ENCODE results near the gene CTNND2.
"Not testable (repeated sequence)": the region's sequence is repeated elsewhere in the genome, so short reads cannot be mapped to it uniquely, and the experiment has no call there.

Gene CTNND2

GRCh38 chr5:11873587-11873986 lies 30.7 kb downstream of the CTNND2 start:
- Histone ChIP-seq H3K79me2 (ENCODE audit: control insufficient read depth, insufficient read depth, low read length, unreplicated experiment) (no peaks in the 10 kb centered on the region), H2AFZ (ENCODE audit: low read length, unreplicated experiment) (no peak overlapping the region), H3K27me3 (ENCODE audit: insufficient read depth, low read length) (no peaks in the 10 kb centered on the region), H3K27ac (ENCODE audit: low read depth, low read length) (no peak overlapping the region), H3K4me1 (ENCODE audit: control insufficient read depth, insufficient read depth, low read length, unreplicated experiment) (no peaks in the 10 kb centered on the region), H3K36me3 (ENCODE audit: insufficient read depth, low read length) (no peaks in the 10 kb centered on the region; the same call in 1 of the 2 replicates), H3K4me3 (ENCODE audit: low read depth, low read length) (no peak overlapping the region)

- Histone ChIP-seq H3K27ac (ENCODE audit: low read depth, low read length) (no peak overlapping the region), H3K36me3 (ENCODE audit: insufficient read depth, low read length) (no peaks in the 10 kb centered on the region), H3K79me2 (ENCODE audit: control insufficient read depth, insufficient read depth, low read length, unreplicated experiment) (no peaks in the 10 kb centered on the region), H3K4me3 (ENCODE audit: low read depth, low read length) (no peak overlapping the region), H2AFZ (ENCODE audit: low read length, unreplicated experiment) (no peak overlapping the region), H3K27me3 (ENCODE audit: insufficient read depth, low read length) (no peaks in the 10 kb centered on the region), H3K4me1 (ENCODE audit: control insufficient read depth, insufficient read depth, low read length, unreplicated experiment) (no peaks in the 10 kb centered on the region)
These were observed 35.0 kb downstream of the CTNND2 start for GRCh38 chr5:11869203-11869602.

DNA sequence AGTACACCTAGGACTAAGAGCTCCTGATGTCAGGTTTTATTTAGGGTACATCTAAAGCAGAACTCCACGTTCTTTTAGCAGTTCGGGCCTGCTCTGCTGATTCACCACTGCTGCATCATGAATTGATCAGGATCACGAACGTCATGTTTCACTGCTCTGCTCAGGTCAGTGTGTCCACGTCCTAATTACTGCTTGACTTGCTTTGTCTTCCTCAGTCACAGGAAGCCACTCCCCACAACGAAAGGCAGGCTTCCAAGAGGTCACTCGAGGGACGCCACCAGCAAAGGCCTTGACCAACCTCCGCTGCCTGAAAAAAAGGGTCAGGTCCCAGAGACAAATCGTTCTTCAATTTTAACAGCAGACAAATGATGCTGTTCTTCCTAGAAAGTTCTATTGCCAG lies 40.3 kb downstream of the CTNND2 start:
- H3K27me3 ChIP-seq (ENCODE audit: insufficient read depth, low read length), result no peaks in the 10 kb centered on the region

GRCh38 chr5:11857391-11857790 lies 46.9 kb downstream of the CTNND2 start:
- Histone ChIP-seq H3K27ac (ENCODE audit: low read depth, low read length) (no peak overlapping the region), H3K79me2 (ENCODE audit: control insufficient read depth, insufficient read depth, low read length, unreplicated experiment) (no peaks in the 10 kb centered on the region), H3K4me3 (ENCODE audit: low read depth, low read length) (no peak overlapping the region), H3K36me3 (ENCODE audit: insufficient read depth, low read length) (no peaks in the 10 kb centered on the region), H3K4me1 (ENCODE audit: control insufficient read depth, insufficient read depth, low read length, unreplicated experiment) (no peaks in the 10 kb centered on the region), H3K27me3 (ENCODE audit: insufficient read depth, low read length) (no peaks in the 10 kb centered on the region), H2AFZ (ENCODE audit: low read length, unreplicated experiment) (no peak overlapping the region)

More for the DNA sequence above, 40.3 kb downstream of the CTNND2 start:
- no peak overlapping the region for H2AFZ ChIP-seq (ENCODE audit: low read length, unreplicated experiment)
- H3K4me3 ChIP-seq (ENCODE audit: low read depth, low read length), result no peak overlapping the region
- H3K36me3 ChIP-seq (ENCODE audit: insufficient read depth, low read length), result no peaks in the 10 kb centered on the region
- no peak overlapping the region for H3K27ac ChIP-seq (ENCODE audit: low read depth, low read length)
- no peaks in the 10 kb centered on the region for H3K79me2 ChIP-seq (ENCODE audit: control insufficient read depth, insufficient read depth, low read length, unreplicated experiment)
- H3K4me1 ChIP-seq (ENCODE audit: control insufficient read depth, insufficient read depth, low read length, unreplicated experiment), result no peaks in the 10 kb centered on the region

GRCh38 chr5:11854936-11855335 lies 49.3 kb downstream of the CTNND2 start:
- no peaks in the 10 kb centered on the region for H3K4me1 ChIP-seq (ENCODE audit: control insufficient read depth, insufficient read depth, low read length, unreplicated experiment)
- no peak overlapping the region for H3K27ac ChIP-seq (ENCODE audit: low read depth, low read length)
- H2AFZ ChIP-seq (ENCODE audit: low read length, unreplicated experiment), result no peak overlapping the region
- no peaks in the 10 kb centered on the region for H3K36me3 ChIP-seq (ENCODE audit: insufficient read depth, low read length)
- H3K79me2 ChIP-seq (ENCODE audit: control insufficient read depth, insufficient read depth, low read length, unreplicated experiment), result no peaks in the 10 kb centered on the region
- H3K4me3 ChIP-seq (ENCODE audit: low read depth, low read length), result no peak overlapping the region
- no peaks in the 10 kb centered on the region for H3K27me3 ChIP-seq (ENCODE audit: insufficient read depth, low read length)

- Histone ChIP-seq H3K4me3 (ENCODE audit: low read depth, low read length) (no peak overlapping the region), H2AFZ (ENCODE audit: low read length, unreplicated experiment) (no peak overlapping the region), H3K27me3 (ENCODE audit: insufficient read depth, low read length) (no peaks in the 10 kb centered on the region), H3K27ac (ENCODE audit: low read depth, low read length) (no peak overlapping the region), H3K4me1 (ENCODE audit: control insufficient read depth, insufficient read depth, low read length, unreplicated experiment) (no peaks in the 10 kb centered on the region), H3K79me2 (ENCODE audit: control insufficient read depth, insufficient read depth, low read length, unreplicated experiment) (no peaks in the 10 kb centered on the region), H3K36me3 (ENCODE audit: insufficient read depth, low read length) (no peaks in the 10 kb centered on the region)
These were observed 50.5 kb downstream of the CTNND2 start for GRCh38 chr5:11853796-11854195.

GRCh38 chr5:11853140-11853539 lies 51.1 kb downstream of the CTNND2 start:
- H2AFZ ChIP-seq (ENCODE audit: low read length, unreplicated experiment), result no peak overlapping the region
- no peak overlapping the region for H3K4me3 ChIP-seq (ENCODE audit: low read depth, low read length)
- H3K79me2 ChIP-seq (ENCODE audit: control insufficient read depth, insufficient read depth, low read length, unreplicated experiment), result no peaks in the 10 kb centered on the region
- H3K36me3 ChIP-seq (ENCODE audit: insufficient read depth, low read length), result no peaks in the 10 kb centered on the region
- no peaks in the 10 kb centered on the region for H3K4me1 ChIP-seq (ENCODE audit: control insufficient read depth, insufficient read depth, low read length, unreplicated experiment)
- H3K27ac ChIP-seq (ENCODE audit: low read depth, low read length), result no peak overlapping the region
- no peaks in the 10 kb centered on the region for H3K27me3 ChIP-seq (ENCODE audit: insufficient read depth, low read length)

DNA sequence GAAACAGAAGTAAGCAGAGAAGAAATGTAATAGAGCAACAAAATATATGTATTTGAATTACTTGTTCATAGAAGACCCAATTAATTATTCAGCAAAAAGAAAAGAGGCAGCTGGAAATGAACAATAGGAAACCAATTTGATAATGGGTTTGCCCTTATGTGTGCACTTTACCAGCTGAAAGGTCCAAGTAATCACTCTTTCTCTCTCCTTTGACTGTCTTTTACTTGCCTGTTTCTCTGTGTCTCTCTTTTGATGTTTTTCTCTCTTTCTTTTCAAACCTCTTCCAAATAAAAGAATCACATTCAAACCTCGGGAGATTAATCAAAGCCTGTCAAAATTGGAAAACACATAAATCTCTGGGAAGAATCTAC lies 51.5 kb downstream of the CTNND2 start:
- no peaks in the 10 kb centered on the region for H3K27me3 ChIP-seq (ENCODE audit: insufficient read depth, low read length)
- H3K4me3 ChIP-seq (ENCODE audit: low read depth, low read length), result no peak overlapping the region
- no peaks in the 10 kb centered on the region for H3K79me2 ChIP-seq (ENCODE audit: control insufficient read depth, insufficient read depth, low read length, unreplicated experiment)
- no peaks in the 10 kb centered on the region for H3K36me3 ChIP-seq (ENCODE audit: insufficient read depth, low read length)
- H3K4me1 ChIP-seq (ENCODE audit: control insufficient read depth, insufficient read depth, low read length, unreplicated experiment), result no peaks in the 10 kb centered on the region
- H3K27ac ChIP-seq (ENCODE audit: low read depth, low read length), result no peak overlapping the region
- H2AFZ ChIP-seq (ENCODE audit: low read length, unreplicated experiment), result no peak overlapping the region

GRCh38 chr5:11851965-11852716 lies 52.1 kb downstream of the CTNND2 start:
- no peaks in the 10 kb centered on the region for H3K79me2 ChIP-seq (ENCODE audit: control insufficient read depth, insufficient read depth, low read length, unreplicated experiment)
- no peaks in the 10 kb centered on the region for H3K4me1 ChIP-seq (ENCODE audit: control insufficient read depth, insufficient read depth, low read length, unreplicated experiment)
- H3K36me3 ChIP-seq (ENCODE audit: insufficient read depth, low read length), result no peaks in the 10 kb centered on the region
- no peak overlapping the region for H3K4me3 ChIP-seq (ENCODE audit: low read depth, low read length)
- no peak overlapping the region for H2AFZ ChIP-seq (ENCODE audit: low read length, unreplicated experiment)
- no peaks in the 10 kb centered on the region for H3K27me3 ChIP-seq (ENCODE audit: insufficient read depth, low read length)
- no peak overlapping the region for H3K27ac ChIP-seq (ENCODE audit: low read depth, low read length)

- H3K27me3 ChIP-seq (ENCODE audit: insufficient read depth, low read length), result no peaks in the 10 kb centered on the region
These were observed 52.8 kb downstream of the CTNND2 start for GRCh38 chr5:11851416-11851815.

DNA sequence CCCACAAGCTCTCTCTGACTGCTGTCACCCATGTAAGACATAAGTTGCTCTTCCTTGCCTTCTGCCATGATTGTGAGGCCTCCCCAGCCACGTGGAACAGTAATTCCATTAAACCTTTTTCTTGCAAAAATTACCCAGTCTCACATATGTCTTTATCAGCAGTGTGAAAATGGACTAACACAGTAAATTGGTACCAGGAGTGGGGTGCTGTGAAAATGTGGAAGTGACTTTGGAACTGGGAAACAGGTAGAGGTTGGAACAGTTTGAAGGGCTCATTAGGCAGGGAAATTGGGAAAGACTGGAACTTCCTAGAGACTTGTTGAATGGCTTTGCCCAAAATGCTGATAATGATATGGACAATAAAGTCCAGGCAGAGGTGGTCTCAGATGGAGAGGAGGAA lies 75.7 kb downstream of the CTNND2 start:
- H3K4me1 ChIP-seq (ENCODE audit: control insufficient read depth, insufficient read depth, low read length, unreplicated experiment); H3K27me3 ChIP-seq (ENCODE audit: insufficient read depth, low read length): not testable (repeated sequence)

More at GRCh38 chr5:11851416-11851815, 52.8 kb downstream of the CTNND2 start:
- Histone ChIP-seq H3K36me3 (ENCODE audit: insufficient read depth, low read length) (no peaks in the 10 kb centered on the region), H2AFZ (ENCODE audit: low read length, unreplicated experiment) (no peak overlapping the region), H3K4me3 (ENCODE audit: low read depth, low read length) (no peak overlapping the region), H3K27ac (ENCODE audit: low read depth, low read length) (no peak overlapping the region), H3K79me2 (ENCODE audit: control insufficient read depth, insufficient read depth, low read length, unreplicated experiment) (no peaks in the 10 kb centered on the region), H3K4me1 (ENCODE audit: control insufficient read depth, insufficient read depth, low read length, unreplicated experiment) (no peaks in the 10 kb centered on the region)

More for the DNA sequence above, 75.7 kb downstream of the CTNND2 start:
- H2AFZ ChIP-seq (ENCODE audit: low read length, unreplicated experiment); H3K27ac ChIP-seq (ENCODE audit: low read depth, low read length); H3K79me2 ChIP-seq (ENCODE audit: control insufficient read depth, insufficient read depth, low read length, unreplicated experiment); H3K4me3 ChIP-seq (ENCODE audit: low read depth, low read length); H3K36me3 ChIP-seq (ENCODE audit: insufficient read depth, low read length): not testable (repeated sequence)
